GM19035 (cell line): Measurements from ENCODE around the gene RAB19.
"Not testable (repeated sequence)": the region's sequence is repeated elsewhere in the genome, so short reads cannot be mapped to it uniquely, and the experiment has no call there.

ENCODE experiments used
- ATAC-seq: cut with Tn5 transposase; IDR thresholded peaks from one replicate; pipeline ENCODE4 v1.9.1; 2021; ENCODE audit not compliant: unreplicated experiment

The RAB19 gene

DNA sequence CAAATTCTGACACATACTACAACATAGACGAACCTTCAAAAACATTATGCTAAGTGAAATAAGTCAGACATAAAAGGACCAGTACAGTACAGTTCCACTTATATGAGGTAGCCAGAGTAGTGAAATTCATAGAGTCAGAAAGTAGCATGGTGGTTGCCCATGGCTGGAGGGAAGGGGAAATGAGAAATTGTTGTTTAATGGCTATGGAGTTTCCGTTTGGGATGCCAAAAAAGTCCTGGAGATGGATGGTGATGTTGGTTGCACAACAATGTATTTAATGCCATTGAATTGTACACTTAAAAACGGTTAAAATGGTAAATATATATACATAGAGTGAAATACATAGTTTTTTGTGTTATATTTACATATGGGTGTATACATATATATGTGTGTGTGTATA lies 3.5 kb upstream of the RAB19 start:
- no peak for ATAC-seq

DNA sequence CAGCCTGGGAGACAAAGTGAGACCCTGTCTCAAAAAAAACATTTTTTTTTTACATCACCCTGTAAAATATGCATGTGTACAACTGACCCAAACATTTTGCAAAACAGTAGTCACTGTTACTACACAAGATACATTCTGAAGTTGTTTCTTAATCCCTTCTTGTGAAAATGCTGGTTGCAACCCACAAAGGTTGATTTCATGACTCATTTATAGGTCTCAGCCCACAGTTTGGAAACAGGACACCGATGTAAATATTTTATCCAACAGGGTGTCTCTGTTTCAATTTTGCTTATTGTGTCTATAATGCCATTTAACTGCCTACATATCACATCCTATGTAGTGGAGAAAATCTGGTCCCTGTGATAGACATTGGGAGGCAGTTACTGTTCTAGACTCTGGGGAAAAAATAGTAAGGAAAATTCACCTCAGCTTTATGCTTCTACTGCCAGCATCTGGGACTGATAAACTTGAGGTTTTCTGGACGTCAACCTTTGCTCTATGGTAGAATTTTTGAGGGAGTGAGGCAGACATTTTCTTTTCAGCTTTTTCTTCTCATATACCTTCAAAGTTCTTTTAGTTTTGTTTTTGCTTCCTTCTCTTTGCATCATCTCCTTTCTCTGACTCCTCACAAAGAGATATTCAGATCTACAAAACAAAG lies 1.6 kb upstream of the RAB19 start:
- ATAC-seq, result no peak

DNA sequence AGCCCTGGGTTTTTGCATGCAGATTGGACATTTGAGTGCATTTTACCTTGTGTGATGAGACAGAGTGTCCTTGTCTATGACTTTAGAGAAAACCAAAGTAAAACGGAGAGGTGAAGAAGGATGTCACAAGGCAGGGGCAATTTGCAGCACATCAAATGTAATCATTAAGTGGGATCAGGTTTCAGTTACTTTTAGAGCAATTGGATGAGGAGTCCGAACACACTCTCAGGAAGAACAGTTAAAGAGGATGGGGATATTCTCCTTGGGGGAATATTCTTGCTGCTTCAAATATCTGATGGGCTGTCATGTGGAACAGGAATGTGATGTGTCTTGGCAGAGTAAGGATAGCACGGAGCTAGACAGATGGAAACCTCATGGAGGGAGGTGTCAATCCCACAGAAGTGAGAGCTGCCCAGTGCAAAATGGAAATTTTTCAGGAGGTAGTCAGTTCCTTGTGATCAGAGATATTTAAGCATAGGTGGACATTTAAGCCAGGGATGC lies 757 bp downstream of the RAB19 start:
- ATAC-seq, result no peak

DNA sequence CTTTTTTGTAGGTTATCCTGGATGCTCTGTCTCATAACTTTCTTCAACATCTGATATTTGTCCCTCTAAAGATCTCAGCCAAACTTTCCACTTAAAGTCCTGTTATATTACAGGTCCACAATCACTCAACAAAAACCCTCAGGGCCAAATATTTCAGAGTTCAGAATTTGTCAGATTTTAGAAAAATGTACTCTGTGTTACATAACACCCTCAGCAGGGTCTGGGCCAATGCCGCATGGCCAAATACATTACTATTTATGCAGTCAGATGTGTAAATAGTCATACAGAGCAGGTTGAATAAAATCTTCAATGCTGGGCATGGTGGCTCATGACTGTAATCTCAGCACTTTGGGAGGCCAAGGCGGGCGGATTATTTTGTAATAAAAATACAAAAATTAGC lies 11.5 kb downstream of the RAB19 start:
- no peak for ATAC-seq

DNA sequence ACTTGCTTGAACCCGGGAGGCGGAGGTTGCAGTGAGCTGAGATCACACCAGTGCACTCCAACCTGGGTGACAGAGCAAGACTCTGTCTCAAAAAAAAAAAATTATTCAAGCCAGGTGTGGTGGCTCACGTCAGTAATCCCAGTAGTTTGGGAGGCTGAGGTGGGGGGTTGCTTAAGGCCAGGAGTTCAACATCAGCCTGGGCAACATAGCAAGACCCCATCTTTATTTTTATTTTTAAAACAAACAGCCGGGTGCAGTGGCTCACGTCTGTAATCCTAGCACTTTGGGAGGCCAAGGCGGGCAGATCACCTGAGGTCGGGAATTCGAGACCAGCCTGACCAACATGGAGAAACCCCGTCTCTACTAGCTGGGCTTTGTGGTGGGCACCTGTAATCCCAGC lies 12.0 kb downstream of the RAB19 start:
- ATAC-seq, result not testable (repeated sequence)

DNA sequence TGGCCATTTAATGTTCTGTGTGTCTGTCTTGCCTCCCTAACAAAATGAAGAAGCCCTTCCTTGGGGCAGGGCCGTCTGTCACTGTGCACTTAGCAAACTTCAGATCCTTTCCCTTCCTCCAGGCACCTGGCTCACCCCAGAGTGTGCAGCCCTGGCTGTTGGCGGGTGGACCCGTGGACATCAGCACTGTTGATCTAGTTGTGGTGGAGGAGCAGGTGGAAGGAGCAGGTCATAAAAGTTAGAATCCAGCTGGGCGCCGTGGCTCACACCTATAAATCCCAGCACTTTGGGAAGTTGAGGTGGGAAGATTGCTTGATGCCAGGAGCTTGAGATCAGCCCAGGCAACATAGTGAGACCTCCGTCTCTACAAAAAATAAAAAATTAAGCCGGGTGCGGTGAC lies 12.7 kb downstream of the RAB19 start:
- no peak for ATAC-seq

DNA sequence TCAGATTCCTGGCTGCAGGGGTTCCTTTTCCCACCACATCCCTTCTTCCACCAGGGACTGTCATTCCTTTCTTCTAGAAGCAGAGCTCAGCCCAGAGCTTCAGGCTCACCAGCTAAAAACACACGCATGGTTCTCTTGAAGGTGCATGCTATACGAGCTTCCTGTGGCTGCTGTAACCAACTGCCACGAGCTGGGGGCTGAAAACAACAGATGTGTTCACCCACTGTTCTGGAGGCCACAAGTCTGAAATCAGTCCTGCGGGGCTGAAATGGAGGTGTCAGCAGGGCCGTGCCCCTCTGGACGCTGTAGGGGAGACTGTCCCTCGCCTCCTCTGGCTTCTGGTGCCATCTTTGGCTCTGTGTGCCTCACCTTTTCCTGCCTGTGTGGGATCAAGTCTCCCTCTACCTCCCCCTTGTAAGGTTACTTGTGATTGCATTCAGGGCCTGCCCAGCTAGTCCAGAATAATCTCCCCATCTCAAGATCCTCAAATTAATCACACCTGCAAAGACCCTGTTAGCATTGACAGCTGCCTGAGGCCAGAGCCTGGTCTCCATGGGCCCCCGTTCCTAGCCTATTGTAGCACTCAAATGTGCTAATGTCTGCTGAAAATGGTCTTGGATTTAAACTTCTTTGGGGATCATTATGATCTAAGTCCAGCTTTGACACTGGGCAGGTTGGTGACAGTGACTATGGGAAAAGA lies 13.7 kb downstream of the RAB19 start:
- no peak for ATAC-seq

DNA sequence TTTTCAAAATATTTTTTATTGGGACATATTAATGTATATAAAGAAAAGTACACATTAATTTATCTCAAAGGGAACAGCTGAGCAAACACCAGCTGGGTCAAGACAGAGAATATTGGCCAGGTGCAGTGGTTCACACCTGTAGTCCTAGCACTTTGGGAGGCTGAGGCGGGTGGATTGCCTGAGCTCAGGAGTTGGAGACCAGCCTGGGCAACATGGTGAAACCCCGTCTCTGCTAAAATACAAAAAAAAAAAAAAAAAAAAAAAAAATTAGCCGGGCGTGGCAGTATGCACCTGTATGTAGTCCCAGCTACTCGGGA lies 14.3 kb downstream of the RAB19 start:
- ATAC-seq, result not testable (repeated sequence)

DNA sequence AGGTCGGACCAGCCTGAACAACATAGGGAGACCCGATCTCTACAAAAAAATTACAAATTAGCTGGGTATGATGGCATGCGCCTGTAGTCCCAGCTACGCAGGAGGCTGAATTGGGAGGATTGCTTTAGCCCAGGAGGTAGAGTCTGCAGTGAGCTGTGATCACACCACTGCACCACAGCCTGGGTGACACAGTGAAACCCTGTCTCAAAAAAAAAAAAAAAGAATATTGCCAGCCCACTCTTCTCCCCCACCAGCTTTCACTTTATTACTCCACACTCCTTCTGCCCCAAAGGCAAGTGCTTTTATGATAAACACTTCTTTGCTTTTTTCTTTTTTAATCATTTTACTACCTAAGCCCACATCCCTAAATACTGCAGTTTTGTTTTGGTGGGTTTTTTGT lies 14.8 kb downstream of the RAB19 start:
- no peak for ATAC-seq

DNA sequence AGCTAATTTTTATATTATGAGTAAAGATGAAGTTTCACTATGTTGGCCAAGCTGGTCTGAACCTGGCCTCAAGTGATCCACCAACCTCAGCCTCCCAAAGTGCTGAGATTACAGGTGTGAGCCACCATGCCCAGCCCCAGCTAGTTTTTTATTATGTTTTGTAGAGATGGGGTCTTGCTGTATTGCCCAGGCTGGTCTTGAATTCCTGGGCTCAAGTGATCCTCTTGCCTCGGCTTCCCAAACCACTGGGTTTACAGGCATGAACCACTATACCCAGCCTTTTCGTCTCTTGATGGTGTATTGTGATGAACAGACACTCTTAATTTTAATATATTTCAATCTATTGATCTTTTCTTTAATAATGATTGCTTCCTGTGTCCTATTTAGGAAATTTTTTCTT lies 17.7 kb downstream of the RAB19 start:
- ATAC-seq, result no peak

DNA sequence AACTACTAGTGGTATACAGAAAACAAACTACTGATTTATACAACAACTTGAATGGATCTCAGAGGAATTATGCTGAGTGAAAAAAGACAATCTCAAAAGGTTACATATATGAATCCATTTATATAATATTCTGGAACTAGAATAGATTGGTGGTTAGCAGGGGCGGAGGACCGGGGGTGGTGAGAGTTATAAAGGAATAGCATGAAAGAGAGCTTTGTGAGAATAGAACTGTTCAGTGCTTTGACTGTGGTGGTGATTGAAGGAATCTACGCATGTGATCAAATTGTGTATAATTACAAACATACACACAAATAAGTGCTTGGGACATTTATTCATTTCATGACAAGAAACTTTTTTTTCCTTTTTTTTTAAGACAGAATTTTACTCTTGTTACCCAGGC lies 19.6 kb downstream of the RAB19 start:
- no peak for ATAC-seq

DNA sequence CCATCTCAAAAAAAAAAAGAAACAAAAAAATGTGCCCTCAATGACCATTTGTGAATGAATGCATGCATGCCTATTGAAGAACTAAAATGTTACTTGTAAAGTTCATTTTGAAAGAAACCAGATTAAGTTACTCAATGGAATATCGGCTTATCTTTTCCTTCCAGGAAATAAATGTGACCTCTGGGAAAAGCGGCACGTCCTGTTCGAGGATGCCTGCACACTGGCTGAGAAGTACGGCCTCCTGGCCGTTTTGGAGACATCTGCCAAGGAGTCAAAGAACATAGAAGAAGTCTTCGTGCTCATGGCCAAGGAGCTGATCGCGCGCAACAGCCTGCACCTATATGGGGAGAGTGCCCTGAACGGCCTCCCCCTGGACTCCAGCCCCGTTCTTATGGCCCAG lies 21.9 kb downstream of the RAB19 start:
- ATAC-seq, result no peak

DNA sequence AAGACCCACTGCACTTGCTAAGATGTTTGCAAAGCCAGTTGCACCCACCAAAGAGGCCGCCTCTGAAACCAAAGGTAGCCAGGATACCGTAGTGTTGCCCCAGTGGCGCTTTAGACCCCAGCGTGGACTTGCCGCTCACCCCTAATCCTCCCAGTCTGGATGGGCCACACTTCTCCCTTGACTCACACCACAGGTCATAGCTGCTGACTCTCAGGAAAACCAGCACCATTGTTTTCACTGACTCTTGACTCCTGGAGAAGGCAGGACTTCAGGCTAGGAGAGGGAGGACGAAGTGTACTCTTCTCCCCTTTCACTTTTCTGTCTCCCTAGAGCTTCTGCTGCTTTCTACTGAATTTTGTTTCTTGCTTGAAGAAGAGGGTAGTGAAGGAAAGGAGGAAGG lies 22.3 kb downstream of the RAB19 start:
- ATAC-seq, result no peak

DNA sequence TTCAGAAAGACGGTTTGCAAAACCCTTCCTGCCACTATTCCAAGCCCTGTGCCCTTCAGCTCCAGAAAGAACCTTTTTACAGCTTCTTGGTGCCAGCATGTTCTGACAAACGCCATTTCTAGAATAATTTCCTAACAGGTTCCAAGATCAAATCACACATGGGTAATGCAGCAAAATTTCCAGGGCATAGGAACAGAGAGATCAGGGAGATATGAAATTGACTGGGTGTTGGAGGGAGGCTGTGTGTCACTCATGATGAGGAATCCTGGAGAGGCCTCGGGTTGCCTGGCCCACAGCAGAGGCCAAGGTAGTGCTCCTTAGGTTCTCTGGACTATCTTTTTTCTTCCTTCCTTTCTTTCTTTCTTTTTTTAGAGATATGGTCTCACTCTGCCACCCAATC lies 29.5 kb downstream of the RAB19 start:
- ATAC-seq, result no peak

DNA sequence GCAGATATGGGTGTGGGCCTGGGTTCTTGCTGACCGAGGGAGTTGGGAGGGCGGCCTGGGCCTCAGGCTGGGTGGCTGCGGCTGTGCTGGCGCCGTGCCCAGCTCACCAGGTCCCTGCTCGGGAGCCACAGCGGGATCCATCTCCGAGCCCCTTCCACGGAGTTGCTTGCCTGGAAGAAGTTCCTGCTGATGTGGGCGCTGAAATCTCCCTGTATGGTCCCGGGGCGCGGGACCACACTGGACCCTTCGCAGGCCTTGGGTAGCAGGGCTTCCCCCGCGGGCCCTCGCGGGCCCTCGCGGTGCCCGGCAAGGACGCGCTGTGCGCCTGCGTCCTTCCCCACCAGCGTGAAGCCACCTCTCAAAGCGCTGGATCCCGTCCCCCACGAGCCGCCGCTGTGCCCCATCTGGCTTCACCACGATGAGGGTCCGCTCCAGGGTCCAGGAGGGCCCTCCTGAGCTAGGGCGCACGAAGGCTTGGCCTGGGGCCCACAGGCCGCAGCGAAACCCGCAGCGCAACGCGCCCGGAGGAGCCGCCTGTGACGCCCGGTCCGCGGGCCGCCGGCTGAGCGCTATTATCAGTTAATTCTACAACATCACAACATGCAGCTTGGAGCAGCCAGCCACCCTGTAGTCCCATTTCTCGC lies 31.5 kb downstream of the RAB19 start:
- no peak for ATAC-seq

DNA sequence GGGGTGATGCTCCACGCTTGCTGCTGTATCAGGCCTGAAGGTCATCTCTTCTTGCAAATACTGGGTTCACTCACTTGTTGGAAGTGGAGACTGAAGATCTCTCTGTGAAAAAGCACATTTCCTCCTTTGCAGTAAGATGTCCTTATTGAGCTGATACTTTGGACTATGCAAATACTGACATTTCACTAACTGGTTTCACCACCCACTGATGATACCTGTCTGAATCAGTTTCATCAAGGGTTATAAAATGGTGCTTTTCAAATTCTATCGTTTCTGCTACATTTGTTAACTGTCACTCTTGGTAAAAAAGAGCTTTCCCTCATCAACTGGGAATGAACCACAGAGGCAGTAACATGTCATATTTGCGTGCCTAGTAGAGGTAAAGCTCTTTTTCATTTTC lies 35.5 kb downstream of the RAB19 start:
- ATAC-seq, result no peak

DNA sequence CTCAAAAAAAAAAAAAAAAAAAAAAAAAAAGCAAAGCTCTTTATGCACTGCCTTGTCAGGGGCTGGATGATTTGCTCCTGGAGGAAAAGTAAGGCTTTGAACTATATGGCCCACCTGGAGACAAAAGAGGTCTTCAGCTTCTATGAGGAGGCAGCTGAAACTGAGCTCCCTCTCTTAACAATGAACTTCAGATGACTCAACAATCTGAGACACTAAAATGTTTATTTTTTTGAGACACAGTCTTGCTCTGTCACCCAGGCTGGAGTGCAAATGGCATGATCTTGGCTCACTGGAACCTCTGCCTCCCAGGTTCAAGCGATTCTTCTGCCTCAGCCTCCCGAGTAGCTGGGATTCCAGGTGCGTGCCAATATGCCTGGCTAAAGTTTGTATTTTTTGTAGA lies 36.7 kb downstream of the RAB19 start:
- ATAC-seq, result no peak

DNA sequence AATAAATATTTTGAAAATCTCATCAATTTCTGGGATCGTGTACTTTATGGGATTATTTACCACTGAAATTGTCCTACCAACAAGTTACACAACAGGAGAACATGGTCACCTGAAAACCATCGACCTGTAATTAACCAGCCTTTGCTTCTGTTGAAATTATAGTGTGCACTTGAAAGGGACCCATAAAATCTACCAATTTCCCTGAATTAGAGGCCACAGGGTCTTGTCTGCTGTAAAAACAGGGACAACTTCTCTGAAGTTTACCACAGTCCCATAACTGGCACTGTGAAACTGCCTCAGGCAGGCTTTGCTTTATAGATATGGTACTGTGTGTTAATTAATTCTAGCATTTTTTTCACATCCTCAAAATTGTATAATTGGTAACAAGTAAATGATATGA lies 37.7 kb downstream of the RAB19 start:
- ATAC-seq, result no peak

DNA sequence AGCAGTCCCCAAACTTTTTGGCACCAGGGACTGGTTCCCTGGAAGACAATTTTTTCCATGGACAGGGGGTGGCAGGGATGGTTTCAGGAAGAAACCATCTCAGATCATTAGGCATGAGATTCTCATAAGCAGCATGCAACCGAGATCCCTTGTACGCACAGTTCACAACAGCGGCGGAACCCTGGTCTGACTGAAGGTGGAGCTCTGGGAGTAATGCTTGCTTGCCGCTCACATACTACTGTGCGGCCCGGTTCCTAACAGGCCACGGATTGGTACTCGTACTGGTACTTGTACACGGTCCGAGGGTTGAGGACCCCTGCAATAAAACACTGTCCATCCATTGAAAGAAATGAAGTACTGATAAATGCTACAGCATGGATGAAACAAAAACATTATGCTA lies 42.6 kb downstream of the RAB19 start:
- ATAC-seq, result no peak

DNA sequence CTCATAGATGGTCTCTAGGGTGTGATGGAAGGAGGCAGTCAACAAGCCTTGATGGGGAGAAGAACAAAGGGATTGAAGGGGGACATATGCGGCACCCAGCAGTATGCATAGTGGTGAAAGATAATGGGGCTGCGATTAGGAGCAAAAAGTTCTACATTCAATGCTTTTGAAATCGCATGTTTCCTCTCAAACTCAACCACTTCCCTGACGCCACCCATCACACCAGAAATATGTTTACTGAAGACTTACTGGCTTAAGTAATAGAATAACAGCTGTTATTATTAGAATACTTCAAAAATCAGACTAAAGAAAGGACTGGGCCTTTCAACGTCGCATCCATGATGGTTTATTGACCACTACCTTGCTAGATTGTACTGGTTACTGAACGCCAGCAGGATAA lies 44.0 kb downstream of the RAB19 start:
- no peak for ATAC-seq

DNA sequence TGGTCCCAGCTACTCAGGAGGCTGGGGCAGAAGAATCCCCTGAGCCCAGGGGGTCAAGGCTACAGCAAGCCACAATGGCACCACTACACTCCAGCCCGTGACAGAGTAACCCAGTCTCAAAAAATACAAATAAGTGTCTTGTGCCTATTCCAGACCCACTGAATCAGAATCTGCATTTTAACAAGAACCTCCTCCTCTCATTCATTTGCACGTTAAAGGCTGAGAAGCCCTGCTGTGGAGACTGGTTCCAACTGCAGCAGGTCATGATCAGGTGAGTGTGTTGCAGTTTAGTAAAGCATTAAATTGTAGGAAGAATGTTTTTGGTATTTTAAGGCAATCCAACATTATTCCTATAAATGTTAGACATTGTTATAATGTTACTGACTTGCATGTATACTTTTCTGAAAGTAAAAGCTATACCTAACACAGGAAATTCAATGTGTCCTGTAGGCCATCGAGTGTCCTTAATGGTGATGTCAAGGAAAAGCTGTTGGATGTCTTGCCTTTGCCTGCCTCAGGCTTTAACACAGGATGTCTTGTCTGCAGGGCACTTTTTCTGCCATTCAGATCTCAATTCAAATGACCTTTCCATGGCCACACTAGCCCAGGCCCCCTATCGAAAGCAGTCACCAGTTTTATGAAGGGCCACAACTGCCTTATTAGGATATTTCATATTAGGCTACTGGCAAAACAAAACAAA lies 45.1 kb downstream of the RAB19 start:
- ATAC-seq, result no peak

DNA sequence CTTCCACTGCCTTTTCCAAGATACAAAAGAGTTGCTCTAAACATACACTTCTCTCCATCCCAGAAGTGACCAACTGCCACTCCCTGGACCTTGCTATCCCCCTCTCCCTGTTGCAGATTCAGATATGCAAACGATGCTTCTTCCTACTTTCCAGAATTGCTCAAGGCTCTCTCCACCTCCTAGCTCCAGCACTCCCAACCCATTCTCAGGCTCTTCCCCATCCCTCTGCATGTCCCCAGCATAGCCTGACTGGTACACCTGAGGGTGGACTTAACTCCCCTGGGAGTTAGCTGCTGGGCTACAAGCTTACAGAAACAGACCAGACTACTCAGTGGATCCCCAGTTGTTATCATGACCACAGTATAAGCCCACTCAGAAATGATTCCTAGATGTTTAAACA lies 47.9 kb downstream of the RAB19 start:
- ATAC-seq, result no peak
